ENCODE data around the gene RABEP1. TPM values are rescaled to one million over a fixed set of nuclear protein-coding genes. Genes with fewer than 3 reads are reported as not detected.
"Not testable (repeated sequence)": the region's sequence is repeated elsewhere in the genome, so short reads cannot be mapped to it uniquely, and the experiment has no call there.

RABEP1 gene
- total RNA-seq, result 45.8 and 53.2 TPM in 2 replicates

GRCh38 chr17:5281814-5282641, at the start of gene RABEP1:
Gene RABEP1 (plus strand): TSS chr17:5282284. CDS start chr17:5282487, 203 bp downstream.
- intact Hi-C loops (cut with micrococcal nuclease), result loop anchor here (5.0 to 10.0 kb wide), 2 partner anchors 85 to 133 kb away; partner anchors contain the start of gene NUP88
- peak; percentile 92 for DNase-seq (ENCODE audit: low spot score)
- H3K9me3 Mint-ChIP-seq, result no peaks in the 10 kb centered on the region
- H3K4me1 Mint-ChIP-seq (ENCODE audit: low read depth), result peaks cover 24% of the 10 kb centered on the region
- H3K4me3 Mint-ChIP-seq (ENCODE audit: low read depth), result peak within 1 kb of the TSS; percentile 87
- peaks cover 21% of the 10 kb centered on the region for H3K36me3 Mint-ChIP-seq (ENCODE audit: low read depth)
- H3K27me3 Mint-ChIP-seq (ENCODE audit: low read depth), result no peaks in the 10 kb centered on the region
- peak within 1 kb of the TSS; percentile 84 for H3K27ac Mint-ChIP-seq

GRCh38 chr17:5233492-5233891, 48.6 kb upstream of the RABEP1 start:
- H3K36me3 Mint-ChIP-seq (ENCODE audit: low read depth); intact Hi-C loops (cut with micrococcal nuclease); H3K4me3 Mint-ChIP-seq (ENCODE audit: low read depth); H3K9me3 Mint-ChIP-seq; DNase-seq (ENCODE audit: low spot score); H3K4me1 Mint-ChIP-seq (ENCODE audit: low read depth); H3K27me3 Mint-ChIP-seq (ENCODE audit: low read depth); H3K27ac Mint-ChIP-seq: not testable (repeated sequence)

GRCh38 chr17:5234645-5235576, 47.2 kb upstream of the RABEP1 start, which contains the start of gene SCIMP:
Gene SCIMP (minus strand): TSS chr17:5234860. CDS start chr17:5234755, 105 bp downstream.
- no peak within 1 kb of the TSS for H3K4me3 Mint-ChIP-seq (ENCODE audit: low read depth)
- intact Hi-C loops (cut with micrococcal nuclease), result no loop called here

GRCh38 chr17:5236938-5237540, 45.0 kb upstream of the RABEP1 start:
- Mint-ChIP-seq H3K9me3 (no peaks in the 10 kb centered on the region), H3K27ac (no peak overlapping the region), H3K36me3 (ENCODE audit: low read depth) (no peaks in the 10 kb centered on the region), H3K4me1 (ENCODE audit: low read depth) (peaks cover under 1% of the 10 kb centered on the region), H3K4me3 (ENCODE audit: low read depth) (no peak overlapping the region), H3K27me3 (ENCODE audit: low read depth) (no peaks in the 10 kb centered on the region)
- intact Hi-C loops (cut with micrococcal nuclease), result loop anchor here (1.0 kb wide), 1 partner anchor 40 kb away; no protein-coding TSS in a partner anchor
- DNase-seq (ENCODE audit: low spot score), result no peak

More at GRCh38 chr17:5234645-5235576, 47.2 kb upstream of the RABEP1 start, which contains the start of gene SCIMP:
- Mint-ChIP-seq H3K27ac (no peak within 1 kb of the TSS), H3K4me1 (ENCODE audit: low read depth) (no peaks in the 10 kb centered on the region), H3K36me3 (ENCODE audit: low read depth) (no peaks in the 10 kb centered on the region), H3K27me3 (ENCODE audit: low read depth) (no peaks in the 10 kb centered on the region), H3K9me3 (no peaks in the 10 kb centered on the region)
- DNase-seq (ENCODE audit: low spot score), result no peak

GRCh38 chr17:5237541-5238016, 44.5 kb upstream of the RABEP1 start:
- intact Hi-C loops (cut with micrococcal nuclease), result loop anchor here (1.0 kb wide), 1 partner anchor 40 kb away; no protein-coding TSS in a partner anchor
- H3K27ac Mint-ChIP-seq, result no peak overlapping the region
- DNase-seq (ENCODE audit: low spot score), result peak; percentile 24
- no peak overlapping the region for H3K4me3 Mint-ChIP-seq (ENCODE audit: low read depth)
- H3K27me3 Mint-ChIP-seq (ENCODE audit: low read depth), result no peaks in the 10 kb centered on the region
- no peaks in the 10 kb centered on the region for H3K9me3 Mint-ChIP-seq
- H3K4me1 Mint-ChIP-seq (ENCODE audit: low read depth), result peaks cover 4% of the 10 kb centered on the region
- H3K36me3 Mint-ChIP-seq (ENCODE audit: low read depth), result no peaks in the 10 kb centered on the region

GRCh38 chr17:5238333-5238732, 43.8 kb upstream of the RABEP1 start:
- no peak for DNase-seq (ENCODE audit: low spot score)
- intact Hi-C loops (cut with micrococcal nuclease), result no loop called here
- Mint-ChIP-seq H3K27ac (no peak overlapping the region), H3K36me3 (ENCODE audit: low read depth) (no peaks in the 10 kb centered on the region), H3K9me3 (no peaks in the 10 kb centered on the region), H3K4me3 (ENCODE audit: low read depth) (no peak overlapping the region), H3K27me3 (ENCODE audit: low read depth) (no peaks in the 10 kb centered on the region), H3K4me1 (ENCODE audit: low read depth) (peaks cover 4% of the 10 kb centered on the region)

- H3K9me3 Mint-ChIP-seq; H3K27ac Mint-ChIP-seq; intact Hi-C loops (cut with micrococcal nuclease); DNase-seq (ENCODE audit: low spot score); H3K4me1 Mint-ChIP-seq (ENCODE audit: low read depth); H3K4me3 Mint-ChIP-seq (ENCODE audit: low read depth); H3K36me3 Mint-ChIP-seq (ENCODE audit: low read depth); H3K27me3 Mint-ChIP-seq (ENCODE audit: low read depth): not testable (repeated sequence)
Measured at GRCh38 chr17:5239769-5240168, 42.3 kb upstream of the RABEP1 start.

- intact Hi-C loops (cut with micrococcal nuclease), result no loop called here
- DNase-seq (ENCODE audit: low spot score), result no peak
- no peak overlapping the region for H3K4me3 Mint-ChIP-seq (ENCODE audit: low read depth)
Measured at GRCh38 chr17:5241861-5242671, 40.0 kb upstream of the RABEP1 start.

GRCh38 chr17:5247621-5248020, 34.5 kb upstream of the RABEP1 start:
- intact Hi-C loops (cut with micrococcal nuclease), result loop anchor here (2.0 kb wide), 1 partner anchor 59 kb away; no protein-coding TSS in a partner anchor
- Mint-ChIP-seq H3K27ac (no peak overlapping the region), H3K27me3 (ENCODE audit: low read depth) (no peaks in the 10 kb centered on the region), H3K4me3 (ENCODE audit: low read depth) (no peak overlapping the region), H3K4me1 (ENCODE audit: low read depth) (peaks cover 4% of the 10 kb centered on the region), H3K36me3 (ENCODE audit: low read depth) (no peaks in the 10 kb centered on the region), H3K9me3 (no peaks in the 10 kb centered on the region)
- no peak for DNase-seq (ENCODE audit: low spot score)

More at GRCh38 chr17:5241861-5242671, 40.0 kb upstream of the RABEP1 start:
- Mint-ChIP-seq H3K9me3 (no peaks in the 10 kb centered on the region), H3K4me1 (ENCODE audit: low read depth) (peaks cover 4% of the 10 kb centered on the region), H3K27ac (no peak overlapping the region), H3K27me3 (ENCODE audit: low read depth) (no peaks in the 10 kb centered on the region), H3K36me3 (ENCODE audit: low read depth) (no peaks in the 10 kb centered on the region)

GRCh38 chr17:5248821-5249479, 33.1 kb upstream of the RABEP1 start:
- no peak overlapping the region for H3K27ac Mint-ChIP-seq
- intact Hi-C loops (cut with micrococcal nuclease), result loop anchor here (2.0 kb wide), 1 partner anchor 58 kb away; no protein-coding TSS in a partner anchor
- no peaks in the 10 kb centered on the region for H3K9me3 Mint-ChIP-seq
- H3K27me3 Mint-ChIP-seq (ENCODE audit: low read depth), result no peaks in the 10 kb centered on the region
- no peak overlapping the region for H3K4me3 Mint-ChIP-seq (ENCODE audit: low read depth)
- peaks cover 4% of the 10 kb centered on the region for H3K4me1 Mint-ChIP-seq (ENCODE audit: low read depth)
- no peaks in the 10 kb centered on the region for H3K36me3 Mint-ChIP-seq (ENCODE audit: low read depth)
- DNase-seq (ENCODE audit: low spot score), result no peak

- Mint-ChIP-seq H3K4me3 (ENCODE audit: low read depth) (no peak overlapping the region), H3K4me1 (ENCODE audit: low read depth) (peaks cover 5% of the 10 kb centered on the region), H3K36me3 (ENCODE audit: low read depth) (no peaks in the 10 kb centered on the region), H3K9me3 (no peaks in the 10 kb centered on the region), H3K27me3 (ENCODE audit: low read depth) (no peaks in the 10 kb centered on the region), H3K27ac (no peak overlapping the region)
- intact Hi-C loops (cut with micrococcal nuclease), result loop anchor here (2.0 kb wide), 1 partner anchor 57 kb away; no protein-coding TSS in a partner anchor
- DNase-seq (ENCODE audit: low spot score), result peak; percentile 49
Measured at GRCh38 chr17:5249615-5250014, 32.5 kb upstream of the RABEP1 start.

Data from activated T-helper 2 cell treated with anti-CD3 and anti-CD28 coated beads, Interferon-gamma antibody, Interleukin-2, Interleukin-4, amounts not matched to agents 10 μg/mL and 5 μg/mL and 100 μg/mL, durations not matched to agents 14 hours and 24 hours and 36 hours (primary cell).